Ovary (tissue), 3 donors: ENCODE results near the gene CAPNS1.

Experiments
- EP300 ChIP-seq: sonication (generic); formaldehyde crosslinking; IDR thresholded peaks from one replicate; pipeline ENCODE4 v1.6.1; 2017; ENCODE audit warnings: antibody characterized with exemption
- TF ChIP-seq, protein P1 (sequence below), 3 donors: fragments of 450-650 bp in 2 of 3; fragments of 200-600 bp in 1 of 3; IDR thresholded peaks; one replicate each; pipeline versions ENCODE4 v1.5.1 to v1.8.0; 2016 to 2022; ENCODE audit warnings: antibody characterized with exemption in 3 of 3, mild to moderate bottlenecking in 1 of 3
- donor health status: DM: no; HTN: no; CAD: no.

DNA sequence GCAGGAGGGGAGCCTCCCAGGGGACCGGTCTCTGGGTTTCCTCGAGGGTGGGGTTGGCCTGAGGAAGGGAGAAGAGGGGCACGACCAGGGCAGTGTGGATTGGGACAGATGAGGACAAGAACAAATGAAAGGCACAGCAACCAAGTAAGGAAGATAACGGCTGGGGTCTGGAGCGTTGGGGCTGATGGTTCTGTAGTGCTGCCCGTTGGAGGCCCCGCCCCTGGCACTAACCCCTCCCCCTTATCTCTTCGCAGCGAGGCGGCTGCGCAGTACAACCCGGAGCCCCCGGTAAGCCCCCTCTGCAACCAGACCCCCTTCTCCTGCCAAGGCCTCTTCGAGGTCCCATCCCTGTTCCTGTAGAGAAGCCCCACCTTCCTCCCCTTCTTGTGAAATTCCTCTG lies 2.2 kb downstream of the CAPNS1 start:
- TF ChIP-seq, protein P1, sequence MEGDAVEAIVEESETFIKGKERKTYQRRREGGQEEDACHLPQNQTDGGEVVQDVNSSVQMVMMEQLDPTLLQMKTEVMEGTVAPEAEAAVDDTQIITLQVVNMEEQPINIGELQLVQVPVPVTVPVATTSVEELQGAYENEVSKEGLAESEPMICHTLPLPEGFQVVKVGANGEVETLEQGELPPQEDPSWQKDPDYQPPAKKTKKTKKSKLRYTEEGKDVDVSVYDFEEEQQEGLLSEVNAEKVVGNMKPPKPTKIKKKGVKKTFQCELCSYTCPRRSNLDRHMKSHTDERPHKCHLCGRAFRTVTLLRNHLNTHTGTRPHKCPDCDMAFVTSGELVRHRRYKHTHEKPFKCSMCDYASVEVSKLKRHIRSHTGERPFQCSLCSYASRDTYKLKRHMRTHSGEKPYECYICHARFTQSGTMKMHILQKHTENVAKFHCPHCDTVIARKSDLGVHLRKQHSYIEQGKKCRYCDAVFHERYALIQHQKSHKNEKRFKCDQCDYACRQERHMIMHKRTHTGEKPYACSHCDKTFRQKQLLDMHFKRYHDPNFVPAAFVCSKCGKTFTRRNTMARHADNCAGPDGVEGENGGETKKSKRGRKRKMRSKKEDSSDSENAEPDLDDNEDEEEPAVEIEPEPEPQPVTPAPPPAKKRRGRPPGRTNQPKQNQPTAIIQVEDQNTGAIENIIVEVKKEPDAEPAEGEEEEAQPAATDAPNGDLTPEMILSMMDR (IDR thresholded peaks at IDR 0.05): no peak
- TF ChIP-seq EP300: no peak
